HG03432 (cell line): Measurements from ENCODE around the gene CHGA.

Experiments
- ATAC-seq: cut with Tn5 transposase; IDR thresholded peaks from one replicate; pipeline ENCODE4 v1.9.1; 2021; ENCODE audit warnings: mild to moderate bottlenecking, moderate library complexity; ENCODE audit not compliant: unreplicated experiment

The CHGA gene, protein sequence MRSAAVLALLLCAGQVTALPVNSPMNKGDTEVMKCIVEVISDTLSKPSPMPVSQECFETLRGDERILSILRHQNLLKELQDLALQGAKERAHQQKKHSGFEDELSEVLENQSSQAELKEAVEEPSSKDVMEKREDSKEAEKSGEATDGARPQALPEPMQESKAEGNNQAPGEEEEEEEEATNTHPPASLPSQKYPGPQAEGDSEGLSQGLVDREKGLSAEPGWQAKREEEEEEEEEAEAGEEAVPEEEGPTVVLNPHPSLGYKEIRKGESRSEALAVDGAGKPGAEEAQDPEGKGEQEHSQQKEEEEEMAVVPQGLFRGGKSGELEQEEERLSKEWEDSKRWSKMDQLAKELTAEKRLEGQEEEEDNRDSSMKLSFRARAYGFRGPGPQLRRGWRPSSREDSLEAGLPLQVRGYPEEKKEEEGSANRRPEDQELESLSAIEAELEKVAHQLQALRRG

DNA sequence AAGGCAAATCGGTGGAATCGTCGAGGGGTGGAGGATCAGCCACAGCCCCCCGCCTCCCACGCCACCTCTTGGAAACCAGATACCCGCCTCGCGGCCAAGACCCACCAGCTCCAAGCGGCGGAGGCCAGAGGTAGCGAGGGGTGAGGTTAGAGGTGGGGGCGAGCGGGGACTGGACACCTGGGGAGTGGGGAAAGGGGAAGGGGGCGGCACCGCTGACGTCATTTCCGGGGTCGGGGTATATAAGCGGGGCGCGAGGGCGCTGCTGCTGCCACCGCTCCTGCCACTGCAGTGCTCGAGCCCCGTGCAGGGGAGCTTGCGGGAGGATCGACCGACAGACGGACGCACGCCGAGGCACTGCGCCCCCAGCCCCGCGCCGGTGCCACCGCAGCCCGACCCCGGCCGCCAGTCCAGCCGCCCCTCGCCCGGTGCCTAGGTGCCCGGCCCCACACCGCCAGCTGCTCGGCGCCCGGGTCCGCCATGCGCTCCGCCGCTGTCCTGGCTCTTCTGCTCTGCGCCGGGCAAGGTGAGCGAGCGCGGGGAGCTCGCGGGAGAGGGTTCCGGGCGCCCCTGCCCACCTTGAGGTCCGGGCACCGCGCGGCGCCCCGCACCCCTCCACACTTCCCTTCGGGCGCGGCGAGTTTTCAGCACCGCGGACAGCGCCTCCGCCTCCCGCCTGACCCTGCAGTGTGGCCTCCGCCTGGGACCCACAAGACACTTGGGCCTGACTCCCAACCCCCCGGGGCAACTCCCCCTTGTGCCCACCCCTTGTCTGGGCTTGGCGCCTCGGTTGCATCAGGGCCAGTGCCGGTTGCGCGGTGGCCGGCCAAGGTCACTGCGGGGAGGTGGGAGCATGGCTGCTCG lies at the start of gene CHGA:
CHGA (plus strand) TSS at position 268 of the 861 bp plus-strand sequence; CDS start at position 478, 210 bp downstream.
- no peak for ATAC-seq

DNA sequence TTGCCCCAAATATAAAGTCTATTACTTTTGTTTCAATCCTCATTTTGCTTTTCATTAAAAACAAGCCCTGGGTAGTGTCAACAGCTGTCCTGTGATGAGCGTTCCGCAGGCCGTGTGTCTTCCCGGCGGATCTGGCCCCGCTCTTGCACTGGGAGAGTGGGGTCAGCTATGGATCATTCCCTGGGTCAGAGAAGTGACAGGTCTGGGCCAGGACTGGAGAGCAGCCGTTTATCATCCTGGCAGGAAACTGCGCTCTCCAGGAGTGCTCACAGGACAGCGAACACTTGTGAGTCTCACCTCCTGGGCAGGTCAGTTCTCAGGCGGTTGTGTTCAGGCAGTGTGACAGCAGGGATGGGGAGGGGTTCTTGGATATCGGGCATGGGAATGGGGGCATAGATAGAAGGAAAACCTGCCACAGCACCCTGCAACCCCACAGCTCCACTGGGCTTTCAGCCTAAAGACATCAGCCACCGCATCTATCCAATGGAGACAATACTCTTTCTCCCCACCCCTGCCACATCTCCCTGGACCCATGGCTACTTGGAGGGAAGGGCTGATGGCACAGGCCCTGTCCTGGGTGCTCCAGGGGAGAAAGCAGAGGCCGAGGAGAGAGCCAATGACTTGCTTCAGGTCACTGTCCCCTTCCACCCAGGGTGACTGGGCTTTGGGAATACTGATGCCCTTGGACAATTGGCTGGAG lies 47.8 kb upstream of the CHGA start:
- no peak for ATAC-seq

DNA sequence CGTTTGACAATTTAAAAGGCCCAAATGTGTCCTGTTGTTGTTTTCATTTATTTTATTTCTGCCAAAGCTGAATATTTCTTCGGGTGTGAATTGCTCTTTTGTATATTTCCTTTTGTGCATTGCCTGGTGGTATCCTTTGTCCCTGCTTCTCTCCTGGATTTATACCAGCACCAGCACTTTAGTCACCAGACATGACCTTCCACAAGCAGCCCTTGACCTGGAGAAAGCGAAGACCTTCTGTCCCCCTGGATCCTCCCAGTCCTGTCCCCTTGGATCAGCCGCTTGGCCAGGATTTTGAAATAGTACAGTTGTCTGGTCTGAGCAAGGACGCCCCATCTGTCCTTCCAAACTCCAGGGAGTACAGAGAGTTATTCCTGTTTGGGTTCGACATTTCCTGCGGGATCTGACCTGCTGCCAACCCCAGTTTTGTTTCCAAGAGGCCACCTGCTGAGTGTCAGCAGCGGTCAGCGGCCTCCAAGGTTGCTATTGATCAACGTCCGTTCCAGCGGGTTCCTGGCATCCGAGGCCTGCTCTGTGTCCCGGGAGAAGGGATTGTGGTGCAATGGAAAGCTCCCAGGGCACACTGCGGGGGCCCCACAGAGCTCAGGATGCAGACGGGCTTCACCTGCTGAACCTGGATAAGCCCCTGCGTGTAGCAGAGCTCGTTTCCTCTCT lies 45.1 kb upstream of the CHGA start:
- ATAC-seq = no peak

DNA sequence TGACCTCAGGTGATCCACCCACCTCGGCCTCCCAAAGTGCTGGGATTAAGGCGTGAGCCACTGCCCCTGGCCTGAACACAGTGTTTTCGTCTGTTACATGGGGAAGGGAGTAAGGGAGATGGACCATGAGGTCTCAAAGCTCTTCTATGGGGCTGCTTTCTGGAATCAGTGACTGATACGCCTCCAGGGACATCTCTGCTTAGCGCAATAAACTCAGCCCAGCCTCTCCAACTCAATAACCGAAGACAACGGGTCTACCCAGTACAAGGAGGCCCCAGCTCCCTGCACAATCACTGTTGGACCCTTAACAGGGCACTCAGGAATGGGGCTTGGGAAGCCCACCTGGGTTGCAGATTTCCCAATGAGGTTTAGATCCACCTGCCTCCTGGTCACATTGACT lies 42.6 kb upstream of the CHGA start:
- no peak for ATAC-seq

DNA sequence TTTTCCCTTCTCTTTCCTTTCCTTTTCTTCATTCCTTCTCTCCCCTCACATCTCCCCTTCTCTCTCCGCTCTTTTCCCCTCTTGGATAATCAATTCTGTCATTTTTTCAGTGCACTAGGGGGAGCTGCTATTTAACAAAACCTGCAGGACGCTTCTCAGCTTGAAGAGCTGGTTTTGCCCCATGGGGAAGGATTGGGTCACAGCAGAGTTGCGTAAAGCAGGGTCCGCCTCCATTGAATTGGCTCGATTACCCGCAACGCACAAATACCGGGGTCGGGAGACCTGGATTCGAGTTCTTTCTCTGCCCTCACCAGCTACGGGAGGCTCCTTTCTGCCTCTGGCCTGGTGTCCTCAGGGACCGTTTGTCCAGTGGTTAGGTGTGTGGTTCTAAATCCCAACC lies 42.1 kb upstream of the CHGA start:
- no peak for ATAC-seq

DNA sequence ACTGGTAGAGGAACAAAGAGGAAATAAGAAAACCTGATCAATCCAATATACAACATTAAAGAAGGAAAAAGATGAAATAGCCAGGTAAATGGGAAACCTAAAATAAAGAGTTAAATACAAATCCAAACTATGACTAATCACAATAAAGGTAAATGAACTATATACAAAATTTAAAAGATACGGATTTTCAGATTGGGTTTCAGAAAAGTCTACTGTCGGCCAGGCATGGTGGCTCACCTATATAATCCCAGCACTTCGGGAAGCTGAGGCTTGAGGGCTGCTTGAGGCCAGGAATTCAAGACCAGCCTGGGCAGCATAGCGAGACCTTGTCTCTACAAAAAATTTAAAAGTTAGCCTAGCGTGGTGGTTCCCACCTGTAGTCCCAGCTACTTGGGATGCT lies 39.9 kb upstream of the CHGA start:
- ATAC-seq = no peak

DNA sequence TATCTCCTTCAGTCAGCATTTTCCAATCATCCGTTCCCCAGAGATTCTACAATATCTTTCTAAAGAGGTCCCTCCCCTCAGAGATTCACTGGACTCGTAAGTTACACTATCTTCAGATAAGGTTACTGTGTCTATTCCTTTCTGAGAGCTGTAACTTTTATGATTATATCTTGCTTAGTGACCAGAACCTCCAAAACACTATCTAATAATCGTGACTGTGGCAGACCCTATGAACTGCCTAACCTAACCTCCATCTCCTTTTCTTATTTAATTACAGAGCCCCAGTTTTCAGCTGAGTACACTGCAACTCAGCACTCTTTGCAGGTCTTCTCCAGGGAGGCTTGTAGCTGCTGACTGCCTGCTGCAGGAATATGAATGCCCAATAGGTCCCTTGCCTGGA lies 38.5 kb upstream of the CHGA start:
- no peak for ATAC-seq

DNA sequence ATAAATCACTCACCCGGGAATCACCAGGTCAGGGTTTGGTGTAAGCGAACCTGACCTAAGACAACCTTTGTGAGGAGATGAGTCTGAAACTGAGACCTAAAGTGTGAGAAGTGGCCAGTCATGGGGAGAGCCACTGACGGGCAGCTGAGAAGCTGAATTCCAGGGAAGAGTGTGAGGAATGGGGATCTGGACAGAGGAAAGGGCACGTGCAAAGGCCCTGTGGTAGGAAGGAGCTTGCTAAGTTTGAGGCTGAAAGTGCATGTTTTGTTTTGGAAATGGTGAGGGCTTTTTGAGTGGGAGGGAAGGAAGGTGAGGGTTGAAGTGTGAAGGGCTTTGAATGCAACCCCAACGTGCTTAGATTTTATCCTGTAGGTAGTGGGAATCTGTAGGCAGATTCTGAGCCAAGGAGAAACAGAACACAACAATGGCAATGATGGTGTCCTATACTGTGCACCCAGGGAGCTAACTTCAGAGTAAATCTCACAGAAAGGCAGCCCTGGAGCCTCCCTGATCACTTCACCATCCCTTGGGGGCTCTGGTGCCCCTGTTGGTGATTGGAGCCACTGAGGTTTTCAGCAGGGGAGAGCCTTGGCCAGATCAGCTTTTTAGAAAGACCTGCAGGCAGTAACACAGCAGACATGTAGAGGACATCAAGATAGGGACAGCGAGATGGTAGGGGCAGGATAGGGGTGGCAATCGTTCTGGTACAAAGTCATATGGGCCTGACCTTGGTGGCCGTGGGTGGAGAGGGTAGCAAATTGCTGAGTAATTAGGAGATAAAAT lies 37.5 kb upstream of the CHGA start:
- no peak for ATAC-seq

DNA sequence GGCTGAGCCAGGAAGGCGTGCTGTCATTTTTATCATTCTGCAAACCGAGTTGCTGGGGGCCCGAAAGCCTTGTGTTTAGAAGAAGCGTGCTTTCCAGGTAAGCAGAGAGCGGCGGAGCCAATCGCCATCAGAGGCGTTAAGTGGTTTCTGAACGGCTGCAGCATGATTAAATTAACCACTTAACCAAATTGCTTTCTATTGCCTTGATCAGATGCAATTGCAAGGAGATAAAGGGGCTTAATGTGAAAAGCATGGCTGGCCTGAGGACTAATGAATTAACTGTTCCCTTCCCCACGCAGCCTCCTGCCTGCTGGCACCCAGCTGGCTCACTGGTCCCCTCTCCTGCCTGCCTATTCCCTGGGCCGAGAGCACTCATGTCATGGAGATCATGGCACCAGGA lies 36.6 kb upstream of the CHGA start:
- no peak for ATAC-seq

DNA sequence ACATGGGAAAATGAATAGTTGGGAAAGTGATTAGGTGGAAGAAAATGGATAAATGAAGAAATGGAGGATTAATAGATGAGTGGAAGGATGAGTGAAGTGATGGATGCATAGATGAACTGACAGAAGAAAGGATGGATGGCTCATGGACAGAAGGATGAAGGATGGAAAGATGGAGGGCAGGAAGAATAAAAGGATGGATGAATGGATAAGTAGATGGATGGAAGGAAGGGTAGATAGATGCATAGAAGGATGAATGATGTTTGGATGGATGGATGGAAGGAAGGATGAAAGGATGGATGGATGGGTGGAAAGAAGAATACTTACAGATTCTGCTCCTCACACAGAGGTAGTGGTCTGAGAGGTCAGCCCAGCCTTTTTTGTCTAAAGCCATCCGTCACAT lies 35.8 kb upstream of the CHGA start:
- ATAC-seq = no peak

DNA sequence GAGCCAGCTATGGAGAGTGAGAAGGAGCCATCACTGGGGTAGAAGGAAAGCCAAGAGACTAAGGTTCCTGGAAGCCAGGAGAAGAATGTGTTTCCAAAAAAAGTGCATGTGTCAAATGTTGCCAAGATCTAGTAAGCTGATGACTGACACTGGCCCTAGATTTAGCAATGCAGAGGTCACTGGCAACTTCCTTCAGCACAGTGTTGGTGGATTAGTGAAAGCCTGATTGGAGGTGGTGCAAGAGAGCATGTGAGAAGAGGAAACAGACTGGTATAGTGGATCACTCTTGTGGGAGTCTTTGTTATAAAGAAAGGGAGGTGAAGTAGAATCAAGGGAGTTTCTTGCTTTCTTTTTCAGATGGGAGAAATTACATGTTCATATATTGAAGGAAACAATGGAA lies 34.1 kb upstream of the CHGA start:
- no peak for ATAC-seq

DNA sequence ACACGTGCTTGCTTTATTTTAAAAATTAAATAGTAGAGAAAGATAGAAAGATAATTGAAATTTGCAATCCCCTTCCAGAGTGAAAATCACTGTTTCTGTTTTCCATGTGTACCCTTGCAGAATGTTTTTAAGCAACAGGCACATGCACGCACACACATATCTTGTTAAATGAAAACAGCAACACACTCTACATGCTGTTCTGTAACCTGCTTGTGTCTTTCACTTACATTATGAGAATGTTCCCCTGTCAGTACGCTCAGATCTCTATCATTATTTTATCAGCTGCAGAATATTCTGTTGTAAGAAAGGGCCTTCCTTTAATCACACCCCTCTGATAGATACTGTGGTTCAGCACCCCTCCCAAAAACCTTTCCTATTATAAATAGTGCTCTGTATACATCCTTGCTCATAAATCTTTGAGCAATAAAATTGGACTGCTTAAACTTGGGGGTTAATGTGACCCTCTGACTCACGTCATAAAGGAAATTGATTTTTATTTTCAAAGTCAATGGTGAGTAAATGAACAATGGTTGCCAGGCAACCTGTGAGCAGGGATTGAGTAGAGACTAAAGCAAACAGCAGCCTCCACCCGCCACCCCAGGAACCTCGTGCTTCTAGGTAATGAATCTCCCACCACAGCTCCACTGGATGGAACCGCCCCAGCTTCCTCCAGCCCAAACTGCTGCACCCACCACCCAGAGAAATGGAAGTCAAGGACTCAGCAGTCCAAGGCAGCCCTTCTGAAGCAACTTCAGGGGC lies 31.9 kb upstream of the CHGA start:
- ATAC-seq = no peak

DNA sequence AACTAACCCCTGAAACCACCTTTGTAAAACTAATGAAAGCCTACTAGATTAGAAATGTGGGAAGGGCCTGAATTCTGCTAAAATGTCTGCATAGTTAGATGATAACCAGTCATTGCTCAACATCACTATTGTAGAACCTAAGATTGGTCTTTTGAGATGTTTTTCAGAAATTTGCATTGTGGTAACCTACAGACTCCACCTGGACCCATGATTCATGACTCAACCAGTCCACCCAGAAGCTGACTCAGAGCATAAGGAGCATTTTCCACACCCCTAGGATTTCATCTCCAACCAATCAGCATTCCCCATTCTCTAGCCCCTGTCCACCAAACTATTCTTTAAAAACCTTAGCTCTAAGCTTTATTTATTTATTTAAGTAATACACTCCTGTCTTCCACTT lies 30.4 kb upstream of the CHGA start:
- ATAC-seq = no peak

DNA sequence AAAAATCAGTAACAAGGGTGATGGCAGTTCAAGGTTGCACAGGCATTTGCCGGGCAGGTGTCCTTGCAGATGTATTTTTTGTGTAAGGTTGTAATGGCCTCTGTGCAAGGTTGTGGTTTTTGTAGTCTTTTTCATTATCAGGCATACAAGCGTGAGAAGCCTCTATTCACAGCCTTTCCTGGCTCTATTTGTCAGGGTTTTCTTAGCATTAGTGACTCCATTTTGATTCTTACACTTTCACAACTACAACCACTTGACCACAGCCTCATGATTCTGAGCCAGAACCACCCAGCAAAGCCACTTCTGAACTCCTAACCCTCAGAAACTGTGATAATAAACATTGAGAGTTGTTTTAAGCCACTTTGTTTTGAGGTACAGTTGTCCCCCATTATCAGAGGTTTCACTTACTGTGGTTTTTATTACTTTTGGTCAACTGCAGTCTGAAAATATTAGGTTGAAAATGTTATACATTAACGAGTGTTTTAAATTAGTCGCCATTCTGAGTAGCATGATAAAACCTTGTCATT lies 27.5 kb upstream of the CHGA start:
- no peak for ATAC-seq

DNA sequence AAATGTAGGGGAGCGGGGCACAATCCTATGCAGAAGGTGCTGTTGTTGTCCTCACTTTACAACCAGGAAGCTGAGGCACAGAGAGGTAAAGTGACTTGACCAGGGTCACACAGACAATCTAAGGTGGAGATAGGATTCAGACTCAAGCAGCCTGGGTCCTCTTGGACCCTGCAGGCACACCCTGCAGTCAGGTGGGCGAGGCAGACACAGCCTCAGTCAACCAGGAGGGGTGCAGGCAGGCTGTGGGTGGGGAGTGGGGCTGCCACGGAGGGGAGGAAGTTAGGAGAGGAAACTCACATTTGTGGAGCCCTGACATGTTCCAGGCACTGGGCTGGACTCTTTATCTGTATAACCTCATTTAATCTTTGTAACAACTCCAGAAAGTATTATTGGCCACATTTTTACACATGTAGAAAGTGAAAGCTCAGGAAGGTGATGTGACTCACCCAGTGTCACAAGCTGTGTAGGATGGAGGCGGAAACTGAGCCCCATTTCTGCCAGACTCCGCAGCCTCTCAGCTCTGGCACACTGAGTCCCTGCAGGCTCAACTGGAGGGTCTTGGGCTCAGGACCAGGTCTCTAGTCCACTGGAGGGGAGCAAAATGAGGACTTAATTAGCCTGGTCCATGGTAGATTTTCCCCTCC lies 24.9 kb upstream of the CHGA start:
- ATAC-seq = no peak

DNA sequence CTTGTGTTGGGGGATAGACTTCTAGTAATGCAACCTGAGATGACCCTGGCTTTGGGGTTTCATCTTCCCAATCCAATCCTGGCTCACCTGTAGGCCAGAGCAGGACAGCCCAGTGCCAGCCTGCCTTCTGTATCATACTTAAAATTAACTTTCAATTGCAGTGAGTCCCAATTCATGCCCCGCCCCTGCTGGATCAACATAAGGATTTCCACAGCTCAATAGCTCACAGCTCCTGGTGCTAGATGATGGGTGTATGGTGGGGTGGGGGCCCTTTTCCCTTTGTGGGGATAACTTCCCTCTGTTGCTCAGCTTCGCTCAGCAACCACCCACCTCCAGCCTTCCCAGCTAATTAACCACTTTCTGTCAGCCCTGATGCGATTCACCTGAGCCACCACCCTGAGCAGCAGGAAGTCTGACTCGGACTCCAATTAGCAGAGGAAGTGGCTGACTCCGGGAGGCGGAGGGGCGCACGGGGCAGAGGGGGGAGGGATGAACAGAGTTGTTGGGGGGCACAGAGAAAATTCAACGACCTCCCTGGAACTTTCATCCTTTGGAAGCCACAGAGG lies 24.3 kb upstream of the CHGA start:
- no peak for ATAC-seq

DNA sequence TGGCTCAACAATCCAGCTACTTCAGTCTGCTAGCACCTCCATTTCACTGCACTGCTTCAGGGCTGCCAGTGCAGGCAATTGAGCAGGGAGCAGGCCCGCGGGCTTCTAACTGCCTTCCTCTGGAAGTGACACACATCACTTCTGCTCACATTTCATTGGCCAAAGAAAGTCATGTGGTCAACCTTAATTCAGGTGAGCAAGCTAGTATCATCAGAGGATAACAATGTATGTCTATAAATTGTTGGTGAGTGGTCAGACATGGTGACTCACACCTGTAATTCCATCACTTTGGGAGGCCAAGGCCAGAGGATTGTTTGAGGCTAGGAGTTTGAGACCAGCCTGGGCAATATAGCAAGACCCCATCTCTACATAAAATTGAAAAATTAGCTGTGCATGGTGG lies 22.3 kb upstream of the CHGA start:
- ATAC-seq = no peak

DNA sequence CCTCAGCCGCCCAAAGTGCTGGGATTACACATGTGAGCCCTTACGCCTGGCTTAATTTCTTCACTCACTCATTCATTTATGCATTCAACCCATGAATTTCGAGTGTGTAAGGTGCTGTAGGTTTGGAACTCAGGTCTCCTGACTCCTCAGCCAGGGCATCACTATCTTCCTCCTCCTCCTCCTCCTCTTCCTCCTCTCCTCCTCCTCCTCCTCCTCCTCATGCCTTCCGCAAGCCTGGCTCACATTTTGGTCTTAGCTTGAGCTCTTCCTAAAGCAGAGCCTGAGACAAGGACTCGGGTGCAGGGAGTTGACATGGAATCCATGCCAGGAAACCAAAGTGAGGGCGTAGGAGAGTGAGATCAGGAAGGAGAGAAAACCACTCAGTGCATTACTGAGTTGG lies 20.8 kb upstream of the CHGA start:
- ATAC-seq = no peak
